ENCODE results near the gene CACNB2. TPM values are rescaled to one million over a fixed set of nuclear protein-coding genes. Genes with fewer than 3 reads are reported as not detected.

The CACNB2 gene
- total and polyA plus RNA-seq, 8 donors: 4.0 to 14.8 (median 11.8) TPM

GRCh38 chr10:18231480-18231879 is 91.3 kb downstream of the CACNB2 start:
- no peak for TF ChIP-seq CTCF (IDR thresholded peaks at IDR 0.05)

GRCh38 chr10:18233775-18234174 is 93.6 kb downstream of the CACNB2 start:
- Histone ChIP-seq H3K4me1 (no peaks in the 10 kb centered on the region), H3K27ac (no peak overlapping the region), H3K9me3 (no peaks in the 10 kb centered on the region), H3K4me3 (no peak overlapping the region), H3K36me3 (no peaks in the 10 kb centered on the region), H3K27me3 (no peaks in the 10 kb centered on the region)
- peak in 1 of 4 donors; percentile 67 for DNase-seq
- intact Hi-C loops (cut with DNase I): no loop called here
- peak; percentile 77 for ATAC-seq
- no peak for TF ChIP-seq CTCF (IDR thresholded peaks at IDR 0.05)

More at GRCh38 chr10:18231480-18231879, 91.3 kb downstream of the CACNB2 start:
- Histone ChIP-seq H3K4me1 (no peaks in the 10 kb centered on the region), H3K27ac (no peak overlapping the region), H3K36me3 (no peaks in the 10 kb centered on the region), H3K27me3 (no peaks in the 10 kb centered on the region), H3K4me3 (no peak overlapping the region), H3K9me3 (no peaks in the 10 kb centered on the region)
- intact Hi-C loops (cut with DNase I): no loop called here
- no peak for ATAC-seq
- DNase-seq: no peak

GRCh38 chr10:18235477-18235876 is 95.3 kb downstream of the CACNB2 start:
- Histone ChIP-seq H3K4me1 (no peaks in the 10 kb centered on the region), H3K27ac (no peak overlapping the region), H3K27me3 (no peaks in the 10 kb centered on the region), H3K4me3 (no peak overlapping the region), H3K9me3 (no peaks in the 10 kb centered on the region), H3K36me3 (no peaks in the 10 kb centered on the region)
- intact Hi-C loops (cut with DNase I): no loop called here
- no peak for TF ChIP-seq CTCF (IDR thresholded peaks at IDR 0.05)
- ATAC-seq (no peak), DNase-seq (no peak)

GRCh38 chr10:18236756-18237155 is 96.5 kb downstream of the CACNB2 start:
- intact Hi-C loops (cut with DNase I): no loop called here
- DNase-seq: peak in 1 of 4 donors; percentile 19
- TF ChIP-seq CTCF (IDR thresholded peaks at IDR 0.05): no peak
- Histone ChIP-seq H3K4me1 (no peaks in the 10 kb centered on the region), H3K27ac (no peak overlapping the region), H3K27me3 (no peaks in the 10 kb centered on the region), H3K9me3 (no peaks in the 10 kb centered on the region), H3K36me3 (no peaks in the 10 kb centered on the region), H3K4me3 (no peak overlapping the region)
- ATAC-seq: no peak

GRCh38 chr10:18238870-18239485 is 98.8 kb downstream of the CACNB2 start:
- DNase-seq (peak in 2 of 4 donors; percentile 56 to 77), ATAC-seq (peak; percentile 66)
- TF ChIP-seq CTCF (IDR thresholded peaks at IDR 0.05): peak; percentile 47 to 54
- Histone ChIP-seq H3K9me3 (no peaks in the 10 kb centered on the region), H3K4me3 (no peak overlapping the region), H3K36me3 (no peaks in the 10 kb centered on the region), H3K4me1 (no peaks in the 10 kb centered on the region), H3K27ac (no peak overlapping the region), H3K27me3 (no peaks in the 10 kb centered on the region)
- intact Hi-C loops (cut with DNase I): no loop called here
